T-cell (primary cell): ENCODE measurements around the gene TMEM250. TPM values are rescaled to one million over a fixed set of nuclear protein-coding genes. Genes with fewer than 3 reads are reported as not detected.

Experiments used
- ATAC-seq, 4 experiments: fragments of 200-7000 bp in 3 of 4; fragments of 150-1000 bp in 1 of 4; cut with Tn5 transposase; replicated peaks in 1 of 4; 1 replicate in 3 of 4; 2 replicates in 1 of 4; pipeline ENCODE4 v1.10.0; 2021; ENCODE audit warnings: moderate library complexity in 3 of 4, mild to moderate bottlenecking in 2 of 4, moderate number of reproducible peaks in 1 of 4
- CTCF ChIA-PET, 2 donors: fragments of 300-600 bp; sonication (Branson Sonifier 250); formaldehyde crosslinking; loops; one replicate each; lab custom pipeline; 2022; ENCODE audit warnings: antibody characterized with exemption in 2 of 2; lab: Charles Lee
- POLR2A ChIA-PET, 2 donors: fragments of 300-600 bp; sonication (Branson Sonifier 250); formaldehyde crosslinking; loops; one replicate each; lab custom pipeline; 2022; ENCODE audit warnings: antibody characterized with exemption in 2 of 2; lab: Charles Lee
- DNase-seq, 35 experiments: peaks; one replicate each; pipeline versions ENCODE4 v3.0.0 to v3.0.0-alpha.2; 2013 to 2023
- H3K27ac ChIP-seq: one replicate; pipeline ENCODE4 v1.5.1; 2013; ENCODE audit warnings: low read length
- H3K27me3 ChIP-seq, 2 experiments: replicated peaks in 1 of 2; 1 replicate in 1 of 2; 2 replicates in 1 of 2; pipeline versions ENCODE4 v1.6.1 to v1.7.0; 2013; ENCODE audit warnings: low read length in 1 of 2, mixed read lengths in 1 of 2; ENCODE audit not compliant: control insufficient read depth in 2 of 2, insufficient read depth in 2 of 2; ENCODE audit errors: extremely low read depth in 1 of 2
- H3K36me3 ChIP-seq, 2 donors: 1 replicate in 1 of 2; 2 replicates in 1 of 2; pipeline versions ENCODE4 v1.6.1 to v1.7.0; 2013; ENCODE audit warnings: low read length in 1 of 2; ENCODE audit not compliant: control insufficient read depth in 2 of 2, insufficient read depth in 1 of 2; ENCODE audit errors: extremely low read depth in 1 of 2
- H3K4me1 ChIP-seq, 2 experiments: 1 replicate in 1 of 2; 2 replicates in 1 of 2; pipeline versions ENCODE4 v1.6.1 to v1.7.0; 2013; ENCODE audit warnings: low read length in 2 of 2, mixed read lengths in 1 of 2; ENCODE audit not compliant: insufficient read depth in 2 of 2, control insufficient read depth in 1 of 2; ENCODE audit errors: extremely low read depth in 1 of 2
- H3K4me3 ChIP-seq, 2 donors: 1 replicate in 1 of 2; 2 replicates in 1 of 2; pipeline versions ENCODE4 v1.5.1 to v1.7.0; 2013; ENCODE audit warnings: mild to moderate bottlenecking in 2 of 2, low read length in 1 of 2, moderate library complexity in 1 of 2; ENCODE audit not compliant: control insufficient read depth in 1 of 2; ENCODE audit errors: extremely low read depth in 1 of 2
- H3K9me3 ChIP-seq: 2 replicates; pipeline ENCODE4 v1.7.0; 2013
- H3K27ac Mint-ChIP-seq, 2 donors: one replicate each; pipeline ENCODE4 v1.8.0; 2020 to 2021; ENCODE audit warnings: mild to moderate bottlenecking in 2 of 2, mixed read lengths in 2 of 2
- H3K27me3 Mint-ChIP-seq, 2 donors: one replicate each; pipeline ENCODE4 v1.8.0; 2021 to 2022; ENCODE audit warnings: mixed read lengths in 2 of 2
- H3K36me3 Mint-ChIP-seq: one replicate; pipeline ENCODE4 v1.8.0; 2021; ENCODE audit warnings: mixed read lengths
- H3K4me1 Mint-ChIP-seq, 3 donors: one replicate each; pipeline ENCODE4 v1.8.0; 2020 to 2022; ENCODE audit warnings: mixed read lengths in 3 of 3, mild to moderate bottlenecking in 1 of 3
- H3K4me3 Mint-ChIP-seq, 3 donors: one replicate each; pipeline ENCODE4 v1.8.0; 2020 to 2022; ENCODE audit warnings: mild to moderate bottlenecking in 3 of 3, mixed read lengths in 3 of 3, moderate library complexity in 3 of 3
- H3K9me3 Mint-ChIP-seq, 3 donors: one replicate each; pipeline ENCODE4 v1.8.0; 2020 to 2022; ENCODE audit warnings: mixed read lengths in 3 of 3
- WGBS: methylation state at CpG from one replicate; pipeline ENCODE4 v1.1.5; 2013; ENCODE audit warnings: missing lambda C conversion rate; ENCODE audit not compliant: insufficient coverage; 5-methylcytosine and 5-hydroxymethylcytosine counted together
- total RNA-seq, 35 experiments: library from RNA in 6 of 35; stranded (reverse) in 6 of 35; fragments of 120-200 nt in 1 of 35; gene quantifications; one replicate each; pipeline versions ENCODE4 v1.2.1 to v1.2.4 and lab custom pipeline; 2013 to 2026

TMEM250 gene
- total RNA-seq, 5 donors from 2014 or later (not counting 1 experiment from before 2014, with no cell fraction given) = 21.0 to 77.9 (median 63.0) TPM

DNA sequence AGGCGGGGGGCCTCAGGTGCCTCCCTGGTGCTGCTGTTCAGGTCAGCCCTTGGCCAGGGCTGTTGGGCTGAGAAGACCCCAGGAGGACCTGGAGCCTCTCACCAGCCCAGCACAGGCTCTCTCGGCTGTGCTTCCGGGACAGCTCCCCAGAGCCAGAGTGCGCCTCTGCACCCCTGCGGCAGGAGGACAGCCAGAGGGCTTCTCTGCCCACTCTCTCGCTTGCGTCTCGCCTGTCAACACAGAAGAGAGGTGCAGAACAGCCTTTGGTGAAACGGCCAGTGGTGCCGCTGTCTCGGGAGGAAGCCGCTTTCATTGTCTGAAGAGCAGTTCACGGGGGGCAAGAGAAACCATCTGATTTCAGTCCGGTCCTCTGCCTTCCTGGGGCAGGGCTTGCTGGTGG lies 19.8 kb downstream of the TMEM250 start:
- Histone ChIP-seq H3K27ac (no peak overlapping the region), H3K4me1 (peaks cover 0 to 27% of the 10 kb centered on the region in 2 experiments), H3K36me3 (no peaks in the 10 kb centered on the region), H3K27me3 (peaks cover 0 to 39% of the 10 kb centered on the region in 2 experiments), H3K4me3 (no peak overlapping the region), H3K9me3 (no peaks in the 10 kb centered on the region)
- Mint-ChIP-seq H3K9me3 (no peaks in the 10 kb centered on the region), H3K4me3 (peak overlapping the region in 2 of 3 donors; percentile 2 to 69), H3K27ac (no peak overlapping the region), H3K27me3 (peaks cover 2 to 3% of the 10 kb centered on the region in 2 donors), H3K36me3 (no peaks in the 10 kb centered on the region), H3K4me1 (peaks cover 13 to 16% (median 14%) of the 10 kb centered on the region in 3 donors)
- 42% methylated on average over 11 of the region's 14 CpGs for WGBS
- ATAC-seq = peak in 1 of 4 experiments; percentile 26
- ChIA-PET POLR2A (no interaction called here), CTCF (no interaction called here)
- DNase-seq = peak in 2 of 35 experiments; percentile 12 to 19

DNA sequence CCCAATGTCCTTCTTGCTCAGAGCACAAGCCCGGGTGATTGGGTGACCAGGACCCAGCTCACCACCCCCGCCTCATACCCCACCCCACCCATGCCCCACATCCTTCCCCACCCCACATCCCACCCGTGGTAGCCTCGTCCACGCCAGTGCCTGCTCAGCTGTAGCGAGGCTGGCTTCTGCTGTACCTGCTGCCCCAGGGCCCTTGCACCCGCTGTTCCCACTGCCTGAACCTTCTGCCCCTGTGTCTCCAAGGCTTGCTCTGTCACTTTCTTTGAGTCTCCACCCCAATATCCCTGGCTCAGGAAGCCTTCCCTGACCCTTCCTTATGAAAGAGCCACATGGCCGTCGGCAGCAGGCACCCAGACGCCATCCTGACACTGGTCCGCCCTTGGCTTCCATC lies 20.5 kb downstream of the TMEM250 start:
- Histone ChIP-seq H3K27me3 (peaks cover 0 to 39% of the 10 kb centered on the region in 2 experiments), H3K4me1 (peaks cover 0 to 33% of the 10 kb centered on the region in 2 experiments), H3K27ac (no peak overlapping the region), H3K36me3 (no peaks in the 10 kb centered on the region), H3K9me3 (no peaks in the 10 kb centered on the region), H3K4me3 (no peak overlapping the region)
- no peak for ATAC-seq
- H3K36me3 Mint-ChIP-seq = no peaks in the 10 kb centered on the region
- peaks cover 13 to 20% (median 20%) of the 10 kb centered on the region in 3 donors for H3K4me1 Mint-ChIP-seq
- H3K9me3 Mint-ChIP-seq = no peaks in the 10 kb centered on the region
- peak overlapping the region in 2 of 3 donors; percentile 9 to 28 for H3K4me3 Mint-ChIP-seq
- no peak for DNase-seq
- H3K27me3 Mint-ChIP-seq = peaks cover 2 to 3% of the 10 kb centered on the region in 2 donors
- ChIA-PET POLR2A (no interaction called here), CTCF (interaction anchor here in 1 of 2 donors (0.6 kb wide), 1 partner anchor 8 kb away, joined by 3 read pairs; no protein-coding TSS in a partner anchor)
- H3K27ac Mint-ChIP-seq = no peak overlapping the region
- WGBS = 80% methylated on average over 6 of the region's 11 CpGs

DNA sequence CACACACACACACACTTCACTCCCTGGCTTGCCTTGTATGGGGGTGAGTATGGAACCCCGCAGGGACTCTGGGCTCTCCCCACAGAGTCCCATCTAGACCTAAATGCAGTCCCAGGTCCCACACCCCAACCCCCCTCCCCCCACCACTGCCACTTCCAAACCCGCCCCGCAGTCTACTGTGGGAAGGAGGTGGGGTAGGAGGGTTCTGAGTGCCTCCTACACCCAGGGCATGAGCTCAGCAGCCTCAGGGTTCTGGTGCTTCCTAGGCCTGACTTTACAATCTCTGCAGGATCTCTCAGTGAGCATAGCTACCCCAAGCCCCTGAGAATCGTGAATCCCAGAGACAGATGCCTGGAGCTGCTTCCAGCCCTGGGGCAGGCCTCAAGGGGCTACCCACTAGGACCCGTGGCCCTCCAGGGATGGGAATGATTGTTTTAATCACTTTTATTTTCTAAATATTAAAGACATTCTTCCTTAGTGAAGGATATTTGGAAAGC lies 22.1 kb downstream of the TMEM250 start:
- Histone ChIP-seq H3K27ac (no peak overlapping the region), H3K36me3 (no peaks in the 10 kb centered on the region), H3K4me1 (peaks cover 0 to 33% of the 10 kb centered on the region in 2 experiments), H3K4me3 (no peak overlapping the region), H3K9me3 (no peaks in the 10 kb centered on the region), H3K27me3 (peaks cover 0 to 36% of the 10 kb centered on the region in 2 experiments)
- Mint-ChIP-seq H3K4me1 (peaks cover 19 to 30% (median 25%) of the 10 kb centered on the region in 3 donors), H3K9me3 (no peaks in the 10 kb centered on the region), H3K27ac (peak overlapping the region in 1 of 2 donors; percentile 28), H3K36me3 (no peaks in the 10 kb centered on the region), H3K4me3 (peak overlapping the region; percentile 62 to 71 (median 65)), H3K27me3 (peaks cover 2 to 3% of the 10 kb centered on the region in 2 donors)
- WGBS = no CpG with 5 or more reads among the region's 5 CpGs
- ChIA-PET CTCF (no interaction called here), POLR2A (no interaction called here)
- no peak for ATAC-seq
- no peak for DNase-seq

DNA sequence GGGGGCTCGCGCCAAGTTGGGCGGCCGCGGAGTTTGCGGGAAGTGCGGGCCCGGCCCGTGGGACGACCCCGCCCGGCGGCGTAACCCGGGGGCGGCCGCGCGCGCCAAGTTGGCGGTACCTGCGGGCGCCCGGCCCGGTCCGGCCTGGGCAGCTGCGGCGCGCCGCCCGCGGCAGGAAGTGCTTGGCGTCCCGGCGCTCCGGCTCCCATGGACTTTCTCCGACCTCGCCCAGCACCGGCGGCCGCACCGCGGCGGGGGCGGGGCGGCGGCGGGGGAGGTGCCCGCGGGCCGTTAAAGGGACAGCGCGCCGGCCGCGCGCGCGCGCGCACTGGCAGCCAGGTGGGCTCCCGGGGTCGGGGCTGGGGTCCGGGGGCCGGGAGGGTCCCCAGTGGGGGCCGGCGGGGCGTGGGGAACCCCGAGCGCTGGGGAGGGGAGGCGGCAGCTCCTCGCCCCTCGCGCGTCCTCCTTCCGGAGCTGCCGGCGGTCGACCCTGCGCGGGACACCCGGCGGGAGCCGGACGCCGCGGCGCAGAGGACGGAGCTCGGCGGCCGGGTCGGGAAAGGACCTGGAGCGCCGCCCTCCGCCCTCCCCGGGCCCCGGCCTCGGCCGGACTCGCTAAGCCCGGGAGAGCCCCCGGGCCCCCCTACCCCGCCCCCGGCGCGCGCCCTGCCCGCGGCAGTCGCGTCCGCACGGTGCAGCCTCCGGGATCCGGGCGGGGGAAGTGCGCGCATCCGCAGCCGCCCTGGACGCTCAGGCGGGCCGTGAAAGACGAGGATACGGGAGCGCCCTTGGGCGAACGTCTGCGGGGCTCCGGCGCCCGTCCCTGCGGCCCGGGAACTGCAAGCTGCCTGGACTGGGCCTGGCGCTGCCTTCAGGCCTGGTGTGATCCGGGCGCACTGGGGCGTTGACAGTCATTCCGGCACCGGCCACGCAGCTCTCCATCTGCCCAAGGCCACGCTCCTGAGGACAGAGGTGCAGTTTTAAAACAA lies 23.3 kb downstream of the TMEM250 start, which contains the start of gene NACC2:
Gene NACC2 (minus strand): TSS at position 220 of the 989 bp plus-strand sequence. CDS start 44,768 bp downstream, outside the sequence.
- ChIA-PET POLR2A (no interaction called here), CTCF (no interaction called here)
- Histone ChIP-seq H3K4me3 (peak within 1 kb of the TSS; percentile 56 to 62), H3K27ac (peak within 1 kb of the TSS; percentile 67), H3K27me3 (peaks cover 0 to 28% of the 10 kb centered on the region in 2 experiments), H3K9me3 (no peaks in the 10 kb centered on the region), H3K36me3 (no peaks in the 10 kb centered on the region), H3K4me1 (peaks cover 0 to 36% of the 10 kb centered on the region in 2 experiments)
- DNase-seq = peak in 2 of 35 experiments; percentile 32 to 38
- WGBS = 3% methylated on average over 129 of the region's 143 CpGs
- Mint-ChIP-seq H3K27ac (peak within 1 kb of the TSS; percentile 55 to 63), H3K36me3 (no peaks in the 10 kb centered on the region), H3K9me3 (no peaks in the 10 kb centered on the region), H3K27me3 (peaks cover 2 to 3% of the 10 kb centered on the region in 2 donors), H3K4me3 (peak within 1 kb of the TSS; percentile 72 to 78 (median 76)), H3K4me1 (peaks cover 22 to 32% (median 28%) of the 10 kb centered on the region in 3 donors)
- peak; percentile 36 to 53 (median 44) for ATAC-seq

DNA sequence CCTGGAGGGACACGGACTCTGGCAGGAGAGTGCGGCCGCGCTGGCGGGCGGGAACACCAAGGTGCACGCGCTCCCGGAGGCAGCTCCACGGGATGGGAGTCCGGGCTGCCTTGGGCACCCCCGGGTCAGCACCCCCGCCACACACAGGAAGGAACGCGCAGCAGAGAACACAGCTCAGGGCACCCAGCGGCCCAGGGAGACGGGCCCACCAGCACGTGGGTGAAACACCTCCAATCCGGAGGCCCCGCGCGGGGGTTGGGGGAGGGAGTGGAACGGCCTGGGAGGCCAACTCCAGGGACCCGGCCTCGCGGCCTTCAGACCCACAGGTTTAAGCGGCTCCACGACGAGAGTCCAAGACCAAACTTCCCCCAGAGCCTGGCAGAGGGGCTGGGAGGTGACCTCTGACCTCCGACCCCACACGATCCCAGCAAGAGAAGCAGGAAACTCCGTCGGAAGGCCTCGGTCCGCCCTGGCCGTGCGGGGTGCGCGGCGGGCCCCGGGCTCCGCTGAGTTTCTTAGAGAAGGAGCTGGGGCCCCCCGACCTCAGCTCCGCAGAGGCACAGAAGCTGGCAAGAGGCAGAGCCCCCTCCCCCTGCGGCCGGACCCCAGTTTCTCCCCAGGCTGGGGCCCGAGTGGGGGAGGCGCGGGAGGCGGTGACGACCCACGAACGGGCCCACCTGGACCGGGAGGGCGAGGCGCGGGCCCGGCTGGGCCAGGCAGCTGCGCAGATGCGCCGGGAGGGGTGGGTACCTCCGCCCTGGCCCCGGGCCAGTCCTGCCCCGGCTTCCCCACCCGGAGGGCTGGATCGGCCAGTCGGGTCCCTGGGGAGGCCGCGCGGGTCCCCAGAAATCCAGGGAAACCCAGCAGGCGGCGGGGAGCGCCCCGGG lies 24.4 kb downstream of the TMEM250 start:
- ChIA-PET CTCF (interaction anchor here (0.6 to 1.0 kb wide), 2 partner anchors 29 to 127 kb away, joined by 4 read pairs; no protein-coding TSS in a partner anchor), POLR2A (interaction anchor here in 1 of 2 donors (0.7 kb wide), 1 partner anchor 18 kb away, joined by 3 read pairs; no protein-coding TSS in a partner anchor)
- peaks cover 0 to 21% of the 10 kb centered on the region in 2 experiments for H3K27me3 ChIP-seq
- H3K4me3 ChIP-seq = peak overlapping the region; percentile 53 to 62
- whole genome bisulfite sequencing = 13% methylated on average over 63 of the region's 74 CpGs
- H3K36me3 ChIP-seq = no peaks in the 10 kb centered on the region
- Mint-ChIP-seq H3K4me1 (peaks cover 24 to 40% (median 31%) of the 10 kb centered on the region in 3 donors), H3K36me3 (no peaks in the 10 kb centered on the region), H3K27me3 (peaks cover 2 to 3% of the 10 kb centered on the region in 2 donors), H3K4me3 (peak overlapping the region; percentile 72 to 78 (median 76)), H3K9me3 (no peaks in the 10 kb centered on the region), H3K27ac (peak overlapping the region; percentile 55 to 63)
- no peaks in the 10 kb centered on the region for H3K9me3 ChIP-seq
- peak in 32 of 35 experiments; percentile 25 to 73 (median 52) for DNase-seq
- peaks cover 0 to 38% of the 10 kb centered on the region in 2 experiments for H3K4me1 ChIP-seq
- peak; percentile 65 to 71 (median 66) for ATAC-seq
- H3K27ac ChIP-seq = peak overlapping the region; percentile 67
